GM21717 (cell line): Measurements from ENCODE around the gene ERCC4.
"Not testable (repeated sequence)": the region's sequence is repeated elsewhere in the genome, so short reads cannot be mapped to it uniquely, and the experiment has no call there.

Experiments used
- ATAC-seq: cut with Tn5 transposase; IDR thresholded peaks from one replicate; pipeline ENCODE4 v1.9.1; 2021; ENCODE audit warnings: mild to moderate bottlenecking, moderate library complexity; ENCODE audit not compliant: unreplicated experiment

Gene ERCC4

GRCh38 chr16:13919683-13920509 lies at the start of gene ERCC4:
ERCC4 (plus strand) TSS chr16:13920154; CDS start chr16:13920166, 12 bp downstream.
- peak; percentile 96 for ATAC-seq

- no peak for ATAC-seq
Observed at GRCh38 chr16:13873835-13874438, 46.0 kb upstream of the ERCC4 start.

- ATAC-seq, result no peak
Observed at GRCh38 chr16:13875614-13876284, 44.2 kb upstream of the ERCC4 start.

GRCh38 chr16:13883276-13883675 lies 36.7 kb upstream of the ERCC4 start:
- no peak for ATAC-seq

GRCh38 chr16:13883881-13884280 lies 36.1 kb upstream of the ERCC4 start:
- ATAC-seq, result no peak

GRCh38 chr16:13885700-13886099 lies 34.3 kb upstream of the ERCC4 start:
- ATAC-seq, result no peak

GRCh38 chr16:13886608-13887007 lies 33.3 kb upstream of the ERCC4 start:
- no peak for ATAC-seq

GRCh38 chr16:13889323-13889722 lies 30.6 kb upstream of the ERCC4 start:
- ATAC-seq, result not testable (repeated sequence)

GRCh38 chr16:13892301-13892700 lies 27.7 kb upstream of the ERCC4 start:
- no peak for ATAC-seq

GRCh38 chr16:13895516-13895915 lies 24.4 kb upstream of the ERCC4 start:
- ATAC-seq, result no peak

GRCh38 chr16:13896543-13897182 lies 23.3 kb upstream of the ERCC4 start:
- ATAC-seq, result no peak

- no peak for ATAC-seq
Observed at GRCh38 chr16:13897806-13898205, 22.1 kb upstream of the ERCC4 start.

GRCh38 chr16:13898233-13898632 lies 21.7 kb upstream of the ERCC4 start:
- no peak for ATAC-seq

GRCh38 chr16:13902052-13902451 lies 17.9 kb upstream of the ERCC4 start:
- no peak for ATAC-seq

- ATAC-seq, result no peak
Observed at GRCh38 chr16:13902677-13903076, 17.3 kb upstream of the ERCC4 start.

GRCh38 chr16:13904179-13904691 lies 15.7 kb upstream of the ERCC4 start:
- no peak for ATAC-seq

- ATAC-seq, result not testable (repeated sequence)
Observed at GRCh38 chr16:13904822-13905221, 15.1 kb upstream of the ERCC4 start.

- no peak for ATAC-seq
Observed at GRCh38 chr16:13906168-13907089, 13.5 kb upstream of the ERCC4 start.

- no peak for ATAC-seq
Observed at GRCh38 chr16:13907431-13907830, 12.5 kb upstream of the ERCC4 start.

- ATAC-seq, result no peak
Observed at GRCh38 chr16:13909069-13909468, 10.9 kb upstream of the ERCC4 start.
